GM21423 (cell line): ENCODE measurements around the gene TMEM169.

Source experiments
- ATAC-seq: cut with Tn5 transposase; IDR thresholded peaks from one replicate; pipeline ENCODE4 v1.9.1; 2021; ENCODE audit warnings: mild to moderate bottlenecking, moderate library complexity; ENCODE audit not compliant: unreplicated experiment

Gene TMEM169

DNA sequence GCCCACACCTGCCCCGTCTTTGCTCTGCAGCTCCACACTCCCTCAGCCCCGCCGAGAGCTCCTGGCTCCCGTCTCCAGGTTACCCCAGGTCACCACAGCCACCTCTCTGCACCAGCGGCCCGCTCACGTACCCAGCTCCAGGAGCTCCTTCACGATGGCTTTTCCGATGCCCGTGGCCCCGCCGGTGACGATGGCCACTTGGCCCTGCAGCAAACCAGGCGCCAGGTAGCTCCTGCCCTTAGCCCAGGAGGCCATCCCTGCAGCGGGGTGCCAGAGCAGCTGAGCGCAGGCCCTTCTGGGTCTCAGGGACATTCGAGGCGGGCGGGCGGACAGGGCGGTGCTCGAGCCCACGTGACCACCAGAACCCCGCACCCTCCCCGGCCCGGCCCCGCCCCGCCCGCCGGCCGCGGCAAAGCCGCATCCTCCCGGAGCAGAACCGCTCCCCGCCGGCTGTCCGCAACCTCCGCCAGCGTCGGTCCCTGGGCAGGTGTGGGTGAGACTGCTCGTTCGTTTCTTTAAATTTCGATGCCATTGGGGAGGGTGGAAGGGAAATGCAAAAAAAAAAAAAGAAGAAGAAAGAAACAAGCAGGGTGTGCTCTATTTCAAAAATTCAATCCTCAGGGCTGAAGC is at the start of gene TMEM169, which contains the start of gene PECR:
TMEM169 (plus strand) TSS at position 433 of the 630 bp plus-strand sequence. CDS start 14,045 bp downstream, outside the sequence.
PECR (minus strand) TSS at position 323 of the 630 bp plus-strand sequence; CDS start at position 255, 68 bp downstream.
- ATAC-seq, result peak; percentile 90

- ATAC-seq, result peak; percentile 69
These were observed 49.6 kb upstream of the TMEM169 start for GRCh38 chr2:216031960-216032689.

DNA sequence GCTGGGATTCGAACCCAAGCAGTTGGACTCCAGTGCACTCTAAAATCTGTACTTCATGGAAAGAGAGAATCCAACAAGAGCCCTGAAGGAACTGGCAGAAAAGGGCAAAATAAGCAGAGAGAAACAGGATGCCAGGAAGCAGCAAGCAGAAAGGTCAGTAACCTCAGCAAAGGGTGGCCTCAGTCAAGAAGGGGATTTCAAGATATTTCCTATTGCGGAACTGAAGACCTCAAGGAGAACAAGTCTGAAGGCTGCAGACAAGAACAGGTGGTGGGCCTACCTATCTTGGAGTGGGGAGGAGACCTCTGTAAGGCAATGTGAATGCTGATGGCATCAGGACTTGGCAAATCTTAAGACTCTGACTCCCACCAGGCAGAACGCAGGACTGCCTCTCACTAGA is 48.3 kb upstream of the TMEM169 start:
- ATAC-seq, result no peak

GRCh38 chr2:216034065-216034464 is 47.7 kb upstream of the TMEM169 start:
- peak; percentile 52 for ATAC-seq

DNA sequence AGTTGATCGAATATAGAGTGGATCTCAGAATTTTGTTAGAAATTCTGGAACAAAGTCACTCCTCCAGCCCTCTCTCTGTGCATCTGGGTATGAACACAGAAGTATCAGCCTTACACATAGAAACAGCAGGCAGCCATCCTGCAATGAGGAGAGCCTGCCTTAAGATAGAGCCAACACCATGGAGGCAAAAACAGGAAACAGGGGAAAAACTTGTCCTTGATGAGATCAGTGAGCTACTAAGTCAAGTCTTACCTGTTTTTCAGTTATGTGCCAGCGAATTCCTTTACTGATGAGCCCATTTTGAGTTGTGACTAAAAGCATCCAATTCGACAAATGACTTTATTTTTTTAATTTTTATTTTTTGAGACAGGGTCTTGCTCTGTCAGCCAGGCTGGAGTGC is 41.8 kb upstream of the TMEM169 start:
- ATAC-seq, result no peak

- no peak for ATAC-seq
These were observed 40.3 kb upstream of the TMEM169 start for GRCh38 chr2:216041438-216041837.

DNA sequence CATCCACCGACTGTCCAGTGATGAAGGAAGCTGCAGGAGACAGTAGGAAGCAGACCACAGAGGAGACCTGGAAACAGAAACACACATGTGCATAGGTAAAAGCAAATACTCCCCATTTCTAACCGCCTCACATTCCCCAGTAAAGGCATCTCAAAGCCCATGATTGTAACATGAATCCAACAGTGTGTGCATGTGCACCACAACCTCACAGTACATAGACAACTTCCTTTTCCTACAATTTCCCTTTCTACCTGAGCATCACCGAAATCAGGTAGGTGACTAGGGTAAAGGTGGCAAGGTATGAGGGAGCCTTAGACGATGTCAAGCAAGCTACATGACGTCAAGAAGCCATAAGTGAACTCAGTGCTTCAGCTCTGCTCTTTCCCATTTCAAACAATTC is 37.8 kb upstream of the TMEM169 start:
- no peak for ATAC-seq

DNA sequence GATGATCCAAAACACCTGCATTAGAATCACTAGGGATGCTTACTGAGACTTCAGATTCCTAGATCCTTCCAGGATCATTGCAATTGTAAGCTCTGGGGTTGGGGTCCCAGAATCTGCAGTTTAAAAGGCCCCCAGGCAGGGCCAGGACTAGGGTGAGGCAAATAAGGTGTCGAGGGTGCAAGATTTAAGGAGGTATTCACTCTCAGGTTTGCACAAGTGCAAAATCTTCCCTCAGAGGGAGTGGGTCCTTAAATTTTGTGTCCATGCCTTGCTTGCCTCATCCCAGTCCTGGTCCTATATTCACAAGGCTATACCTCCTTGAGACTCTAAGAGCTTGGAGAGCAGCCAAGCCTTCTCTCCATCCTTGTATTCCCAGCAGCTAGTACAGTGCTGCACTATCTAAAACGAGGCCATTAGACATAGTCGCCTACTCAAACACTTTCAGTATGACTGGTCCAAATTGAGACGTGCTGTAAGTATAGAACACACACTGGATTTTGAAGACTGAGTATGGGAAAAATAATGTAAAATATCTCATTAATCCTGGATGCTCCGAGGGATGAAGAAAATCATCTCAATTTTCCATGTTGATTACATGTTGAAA is 36.7 kb upstream of the TMEM169 start:
- peak; percentile 89 for ATAC-seq

DNA sequence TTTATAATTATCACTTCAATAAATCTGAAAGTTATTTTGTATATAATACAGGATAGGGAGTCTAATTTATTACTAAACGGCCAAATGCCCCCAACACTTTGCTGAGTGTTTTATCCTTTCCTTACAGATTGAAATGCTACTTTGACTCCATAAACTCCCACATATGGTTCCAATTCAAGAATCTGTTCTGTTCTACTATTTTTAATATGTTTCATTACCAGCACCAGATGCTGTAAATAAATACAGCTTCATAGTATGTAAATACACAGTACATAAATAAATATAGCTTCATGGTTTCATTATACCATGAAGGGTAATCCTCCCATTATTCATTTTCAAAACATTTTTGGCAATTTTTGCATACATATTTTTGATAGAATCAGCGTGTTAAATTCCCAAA is 34.3 kb upstream of the TMEM169 start:
- no peak for ATAC-seq

DNA sequence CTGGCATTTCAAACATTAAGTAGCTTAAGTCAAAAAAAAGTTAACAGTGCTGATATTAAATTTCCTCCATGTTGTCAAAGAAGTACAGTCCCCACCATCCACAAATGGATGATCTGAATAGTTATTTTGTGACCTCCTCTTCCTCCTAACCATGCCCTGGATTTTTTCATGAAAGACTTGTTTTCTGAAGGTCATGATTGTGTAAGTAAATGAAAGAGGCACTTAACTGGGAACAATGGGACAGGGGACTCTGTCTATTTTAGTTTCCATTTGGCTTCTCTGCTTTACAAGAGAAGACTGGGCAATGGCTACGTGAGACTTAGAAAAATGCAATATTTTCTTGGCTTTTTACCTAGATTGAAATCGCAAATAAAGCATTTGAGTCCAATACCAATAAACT is 32.3 kb upstream of the TMEM169 start:
- no peak for ATAC-seq

- ATAC-seq, result no peak
These were observed 30.4 kb upstream of the TMEM169 start for GRCh38 chr2:216051350-216051749.

DNA sequence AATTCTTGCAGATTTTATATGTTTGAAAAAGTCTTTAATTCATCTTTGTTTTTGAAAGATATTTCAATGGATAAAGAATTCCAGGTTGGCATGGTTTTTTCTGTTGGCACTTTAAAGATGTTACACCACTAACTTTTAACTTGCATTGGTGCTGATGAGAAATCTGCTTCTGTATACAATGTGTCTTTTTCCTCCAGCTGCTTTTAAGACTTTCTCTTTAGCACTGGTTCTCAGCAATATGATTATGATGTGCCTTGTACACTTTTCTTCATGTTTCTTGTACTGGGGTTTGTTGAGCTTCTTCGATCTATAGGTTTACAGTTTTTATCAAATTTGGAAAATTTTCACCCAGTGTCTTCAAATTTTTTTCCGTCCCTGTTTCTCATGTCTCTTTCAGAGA is 29.3 kb upstream of the TMEM169 start:
- ATAC-seq, result no peak

GRCh38 chr2:216055680-216056079 is 26.0 kb upstream of the TMEM169 start:
- no peak for ATAC-seq

DNA sequence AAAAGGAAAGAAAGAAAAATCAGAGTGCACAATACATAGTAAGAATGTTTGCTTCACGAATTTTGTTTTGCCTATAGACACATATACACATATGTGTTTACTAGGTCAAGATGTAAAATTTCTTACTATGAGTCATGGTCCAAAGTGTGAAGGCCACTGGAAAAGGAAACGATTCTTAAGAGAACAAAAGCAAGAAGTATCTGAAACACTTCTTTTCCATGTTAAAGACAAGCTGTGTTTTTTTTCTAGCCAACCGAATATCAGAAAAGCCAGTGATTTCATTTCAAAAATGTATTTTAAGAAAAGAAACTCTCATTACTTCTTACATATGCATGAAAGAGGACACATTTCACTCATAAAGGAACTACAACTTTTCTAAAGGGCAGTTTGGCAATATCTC is 25.0 kb upstream of the TMEM169 start:
- no peak for ATAC-seq

- ATAC-seq, result peak; percentile 89
These were observed 24.0 kb upstream of the TMEM169 start for GRCh38 chr2:216057688-216058193.

DNA sequence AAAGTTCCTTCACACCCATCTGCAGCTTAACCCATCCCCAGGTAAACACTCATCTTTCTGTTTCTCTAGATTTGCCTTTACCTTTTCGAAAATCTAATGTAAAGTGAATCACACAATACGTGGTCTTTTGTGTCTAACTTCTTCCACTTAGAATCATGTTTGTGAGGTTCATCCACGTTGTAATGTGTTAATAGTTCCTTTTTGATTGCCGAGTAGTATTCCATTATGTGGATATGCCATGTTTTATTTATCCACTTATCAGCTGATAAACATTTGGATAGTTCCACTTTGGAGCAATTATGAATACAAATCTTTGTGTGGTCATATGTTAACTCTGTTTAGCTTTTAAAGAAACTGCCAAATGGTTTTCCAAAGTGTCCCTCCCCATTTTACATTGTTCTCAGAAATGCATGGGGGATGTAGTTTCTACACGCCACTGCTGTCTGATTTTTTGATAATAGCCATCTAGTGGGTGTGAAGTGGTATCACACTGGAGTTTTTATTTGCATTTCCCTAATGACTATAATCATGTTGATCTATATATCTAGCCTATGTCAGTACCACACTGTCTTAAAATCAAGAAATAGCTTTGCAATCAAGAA is 22.4 kb upstream of the TMEM169 start:
- no peak for ATAC-seq

DNA sequence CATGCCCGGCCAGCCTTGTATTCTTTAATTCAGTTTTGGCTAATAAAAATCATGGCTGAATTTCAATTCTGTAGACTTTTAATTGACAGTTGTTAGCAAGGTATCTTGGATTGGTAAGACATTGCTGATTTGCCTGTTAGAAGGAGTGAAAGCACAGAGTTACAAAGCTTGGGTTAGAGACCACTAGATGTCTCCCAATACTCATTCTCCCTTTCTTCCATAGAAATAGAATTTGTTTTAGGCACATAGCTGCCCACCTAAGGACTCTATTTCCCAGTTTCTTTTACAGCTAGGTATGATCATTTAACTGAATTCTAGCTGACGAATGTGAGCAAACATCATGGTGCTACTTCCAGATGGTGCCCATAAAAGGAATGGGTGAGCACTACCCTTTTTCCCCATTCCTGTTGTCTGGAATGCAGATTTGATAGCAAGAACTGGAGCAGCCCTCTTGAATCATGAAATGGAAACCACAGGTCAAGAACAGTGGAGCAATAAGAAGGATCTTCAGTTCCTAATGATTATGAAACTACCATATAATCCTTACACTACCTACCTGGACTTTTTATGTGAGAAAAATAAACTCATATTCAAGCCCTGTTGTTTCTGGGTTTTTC is 17.6 kb upstream of the TMEM169 start:
- ATAC-seq, result no peak

DNA sequence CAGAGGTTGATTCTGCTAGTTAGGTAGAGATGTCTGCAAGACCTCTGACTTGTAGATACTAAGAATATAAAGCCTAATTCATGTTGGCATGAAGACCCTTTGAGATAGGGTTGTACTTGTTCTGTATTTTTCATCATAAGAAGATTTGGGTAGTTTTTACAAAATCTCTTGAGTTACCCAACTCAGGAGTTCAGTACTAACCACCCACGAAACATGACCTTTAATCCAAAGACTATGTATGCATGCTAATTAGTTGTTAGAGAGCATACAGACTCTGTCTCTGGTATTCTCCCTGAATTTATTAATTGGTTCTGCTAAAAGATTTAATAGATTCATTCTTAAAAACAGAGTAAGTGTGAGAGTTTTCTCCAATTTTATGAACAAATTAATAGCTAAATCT is 17.1 kb upstream of the TMEM169 start:
- no peak for ATAC-seq

DNA sequence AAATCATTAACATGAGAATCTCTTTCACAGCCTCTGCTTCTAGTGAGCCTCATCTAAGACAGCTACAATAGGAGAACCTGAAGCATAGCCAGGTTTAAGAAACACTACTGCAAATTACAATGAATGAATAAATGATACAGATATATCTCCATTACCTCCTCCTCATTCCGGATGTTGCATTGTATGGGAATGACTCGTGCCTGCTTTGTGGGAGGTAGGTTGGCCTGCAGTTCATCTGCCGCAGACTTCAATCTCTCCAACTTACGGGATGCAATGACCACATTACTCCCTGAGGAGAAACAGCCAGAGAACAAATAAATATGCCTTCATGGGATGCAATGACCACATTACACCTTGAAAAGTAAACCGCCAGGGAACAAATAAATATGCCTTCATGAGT is 15.5 kb upstream of the TMEM169 start:
- no peak for ATAC-seq

- no peak for ATAC-seq
These were observed 12.7 kb upstream of the TMEM169 start for GRCh38 chr2:216069028-216069427.

GRCh38 chr2:216070195-216070594 is 11.5 kb upstream of the TMEM169 start:
- ATAC-seq, result no peak
